Iris pigment epithelial cell (primary cell): ENCODE measurements around the gene FAM98C.

Experiments used
- DNase-seq: peaks from one replicate; pipeline ENCODE4 v3.0.0-alpha.2; 2011; ENCODE audit warnings: low read depth

The FAM98C gene

GRCh38 chr19:38378866-38379265, 24.0 kb upstream of the FAM98C start:
- no peak for DNase-seq

DNA sequence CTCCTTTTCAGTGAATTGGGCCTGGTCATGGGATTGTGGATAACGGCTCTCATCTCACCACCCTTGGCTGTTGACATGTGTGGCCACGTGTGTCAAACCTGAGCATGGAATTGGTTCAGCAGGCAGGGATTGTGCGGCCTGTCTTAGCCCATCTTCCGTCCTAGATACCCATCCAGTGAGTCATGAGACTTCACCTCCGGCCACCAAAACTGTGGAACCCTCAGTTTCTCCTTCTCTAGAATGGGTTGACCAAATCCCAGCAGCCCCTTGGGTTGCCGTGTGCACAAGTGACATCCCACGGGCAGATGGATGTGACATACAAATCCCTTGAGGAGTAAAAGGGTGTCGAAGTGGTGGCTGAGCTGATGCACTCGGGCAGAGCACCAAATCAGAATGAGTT, 21.8 kb upstream of the FAM98C start:
- no peak for DNase-seq

GRCh38 chr19:38383184-38383583, 19.7 kb upstream of the FAM98C start:
- no peak for DNase-seq

- no peak for DNase-seq
Measured at GRCh38 chr19:38383743-38384142, 19.1 kb upstream of the FAM98C start.

GRCh38 chr19:38384209-38385027, 18.5 kb upstream of the FAM98C start:
- DNase-seq, result peak; percentile 34

DNA sequence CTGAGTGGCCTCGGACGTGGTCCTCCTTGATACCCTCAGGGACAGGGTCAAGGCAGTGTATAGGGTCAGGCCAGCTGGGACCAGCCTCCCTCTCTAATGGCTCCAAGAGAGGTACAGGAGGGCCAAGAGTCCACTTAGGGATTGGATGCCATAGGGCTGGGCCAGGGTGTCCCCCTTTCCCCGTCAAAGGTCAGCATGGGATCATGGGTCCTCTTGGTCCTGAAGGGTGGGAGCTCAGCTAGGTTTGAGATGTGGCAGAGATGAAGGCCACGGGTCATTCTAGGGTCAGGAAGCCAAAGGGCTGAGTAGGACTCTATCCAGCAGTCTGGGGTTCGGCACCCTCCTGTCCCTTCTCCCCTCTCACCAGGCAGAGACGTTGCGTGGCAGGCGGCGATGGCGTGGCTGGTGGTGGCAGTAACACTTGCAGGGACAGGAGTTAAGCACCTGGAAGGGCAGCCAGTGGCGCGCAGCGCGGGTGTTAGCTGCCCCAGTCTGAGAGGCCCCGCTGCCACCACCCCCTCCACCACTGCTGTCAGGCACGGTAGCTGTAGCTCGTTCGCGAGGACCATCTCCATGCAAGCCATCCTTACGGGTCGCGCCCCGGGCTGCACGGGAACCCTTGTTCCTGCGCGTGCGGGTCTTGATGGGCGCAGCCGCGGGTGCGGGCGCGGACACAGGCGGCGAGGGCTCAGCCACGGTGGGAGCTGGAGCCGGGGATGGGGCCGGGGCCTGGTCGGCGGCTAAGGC, 17.7 kb upstream of the FAM98C start:
- no peak for DNase-seq

GRCh38 chr19:38385804-38386257, 17.1 kb upstream of the FAM98C start:
- no peak for DNase-seq

DNA sequence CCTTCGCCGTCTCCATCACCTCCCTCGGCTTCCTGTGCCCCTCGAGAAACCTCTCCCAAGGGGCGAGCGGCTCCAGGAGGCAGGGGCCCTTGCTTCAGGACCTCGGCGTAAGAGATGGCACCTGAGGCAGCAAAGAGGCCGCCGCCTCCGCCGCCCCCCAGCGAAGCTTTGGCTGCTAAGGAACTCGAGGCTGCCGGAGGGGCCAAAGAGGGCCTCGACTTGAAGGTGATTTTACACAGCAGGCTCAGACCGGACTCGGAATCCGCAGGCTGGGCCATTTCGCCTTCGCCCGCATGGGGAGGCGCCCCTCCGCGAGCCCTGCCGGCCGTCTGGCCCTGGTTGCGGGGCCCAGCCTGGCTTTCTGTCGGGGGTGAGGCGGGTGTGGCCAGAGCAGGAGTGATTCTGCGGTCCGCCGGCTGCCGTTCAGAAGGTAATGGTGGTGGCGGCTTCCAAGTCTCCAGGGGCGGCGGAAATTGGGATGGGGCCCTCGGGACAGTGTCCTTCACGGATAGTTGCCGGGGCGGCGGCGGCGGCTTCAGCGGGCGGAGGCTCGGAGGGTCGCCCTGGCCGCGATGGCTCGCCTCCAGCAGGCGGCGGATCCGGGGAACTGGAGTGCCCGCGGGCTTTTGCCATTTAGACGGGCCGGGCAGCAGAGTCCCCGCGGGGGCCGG, 16.5 kb upstream of the FAM98C start:
- DNase-seq, result no peak

DNA sequence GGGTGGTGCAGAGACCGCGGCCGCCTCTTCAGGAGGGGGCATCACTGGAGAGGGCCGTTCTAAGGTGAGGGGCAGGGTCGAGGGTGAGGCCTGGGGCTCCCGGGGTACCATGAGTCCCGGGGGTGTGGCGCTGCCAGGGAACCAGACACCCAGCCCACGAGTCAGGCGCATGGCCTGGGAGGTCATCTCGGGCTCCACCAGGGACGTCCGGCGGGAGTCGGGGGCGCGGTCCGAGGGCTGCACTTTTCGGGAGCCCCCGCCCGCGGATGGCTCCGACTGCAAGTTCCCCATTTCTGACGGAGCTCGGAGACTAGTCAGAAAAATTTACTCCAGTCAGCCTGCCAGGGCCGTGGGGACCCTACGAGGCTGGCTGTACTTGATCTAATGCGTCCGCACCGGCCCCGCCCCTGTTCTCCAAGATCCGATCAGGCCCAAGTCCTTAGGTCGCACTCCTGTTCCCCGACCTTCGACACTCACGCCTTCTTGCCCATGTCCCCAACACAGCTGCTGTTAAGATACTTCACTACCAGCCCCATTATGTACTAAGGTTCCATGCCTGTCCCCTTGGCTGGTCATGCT, 15.8 kb upstream of the FAM98C start:
- no peak for DNase-seq

DNA sequence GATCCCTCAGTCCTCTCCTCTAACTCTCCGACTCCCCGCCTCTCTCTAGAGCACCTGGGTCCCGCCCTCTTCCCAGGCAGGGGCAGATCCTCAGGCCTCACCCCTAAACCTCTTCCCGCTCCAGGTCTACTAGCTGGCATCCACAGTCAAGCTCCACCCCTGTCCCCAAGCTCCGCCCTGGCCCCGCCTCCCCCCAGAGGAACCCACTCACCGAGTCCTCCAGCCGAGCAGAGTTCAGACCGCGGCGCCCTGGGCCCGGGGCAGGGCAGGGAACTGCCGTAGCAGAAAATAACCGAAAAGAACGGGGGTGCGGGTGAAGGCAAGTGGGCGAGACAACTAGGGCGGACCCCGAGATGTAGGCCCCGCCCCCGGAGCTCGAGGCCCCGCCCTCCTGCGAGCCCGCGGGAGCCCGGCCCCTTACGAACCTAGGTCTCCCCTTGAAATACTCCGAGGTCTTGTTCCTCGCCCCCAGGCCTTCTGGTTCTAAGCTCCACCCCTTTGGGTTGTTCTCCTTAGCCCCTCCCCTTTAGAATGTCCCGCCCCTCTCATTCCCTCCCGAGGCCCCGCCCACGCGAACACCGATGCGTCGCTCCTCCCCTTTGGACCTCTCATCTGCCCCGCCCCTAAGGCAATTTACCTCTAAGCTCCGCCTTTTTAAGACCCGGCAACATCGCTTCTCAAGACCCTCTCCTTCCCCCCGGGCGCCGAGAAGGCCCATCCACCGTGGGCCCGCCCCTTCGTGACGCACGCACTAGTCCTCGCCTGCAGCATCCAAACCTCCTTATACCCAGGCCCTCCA, 15.1 kb upstream of the FAM98C start, which contains the start of gene GGN:
GGN (minus strand) TSS at position 485 of the 799 bp plus-strand sequence. CDS start 773 bp downstream, outside the sequence.
- DNase-seq, result peak; percentile 94

- DNase-seq, result peak; percentile 78
Measured at GRCh38 chr19:38388349-38389100, 14.4 kb upstream of the FAM98C start, which contains the start of gene SPRED3. Gene SPRED3, plus strand, starts transcription at chr19:38388697. Its CDS starts 1,606 bp downstream, at chr19:38390303.

DNA sequence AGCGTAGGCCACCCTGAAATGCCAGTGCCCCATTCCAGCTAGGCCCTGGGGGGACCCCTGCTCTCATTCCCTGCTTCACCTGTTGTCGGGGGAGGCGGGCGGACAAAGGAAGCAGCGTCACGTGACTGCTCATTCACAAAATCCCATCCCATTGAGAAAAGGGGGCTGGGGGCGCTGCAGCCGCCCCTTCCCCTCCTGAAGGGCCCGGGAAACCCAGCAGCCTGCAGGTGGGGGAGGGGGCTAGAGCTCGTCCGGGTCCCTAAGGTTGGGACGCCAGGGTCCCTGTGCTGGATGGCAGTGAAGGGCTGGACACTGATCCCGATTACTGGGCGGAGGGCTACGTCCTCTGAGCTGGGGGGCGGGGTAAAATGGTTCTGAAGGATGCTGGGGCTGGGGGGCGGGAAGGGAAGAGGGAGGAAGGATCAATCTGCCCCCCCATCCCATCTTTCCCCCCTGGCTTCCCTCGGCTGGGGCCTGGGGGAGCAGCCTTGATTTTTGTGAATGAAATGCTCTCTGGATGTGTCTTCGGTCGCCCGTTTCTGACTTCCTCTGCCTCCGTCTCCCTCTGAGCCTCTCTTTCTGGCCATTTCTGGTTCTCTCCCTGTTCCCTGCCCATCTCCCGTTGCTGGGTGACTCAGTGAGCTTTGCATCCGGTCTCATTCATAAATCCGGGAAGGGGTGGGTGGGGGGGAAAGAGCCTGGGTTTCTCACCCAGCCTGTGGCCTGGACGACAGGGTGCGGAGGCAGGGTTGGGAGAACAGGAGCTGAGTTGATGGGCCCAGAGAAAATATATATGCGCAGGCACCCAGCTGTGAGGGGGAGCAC, 13.6 kb upstream of the FAM98C start:
- peak; percentile 82 for DNase-seq

DNA sequence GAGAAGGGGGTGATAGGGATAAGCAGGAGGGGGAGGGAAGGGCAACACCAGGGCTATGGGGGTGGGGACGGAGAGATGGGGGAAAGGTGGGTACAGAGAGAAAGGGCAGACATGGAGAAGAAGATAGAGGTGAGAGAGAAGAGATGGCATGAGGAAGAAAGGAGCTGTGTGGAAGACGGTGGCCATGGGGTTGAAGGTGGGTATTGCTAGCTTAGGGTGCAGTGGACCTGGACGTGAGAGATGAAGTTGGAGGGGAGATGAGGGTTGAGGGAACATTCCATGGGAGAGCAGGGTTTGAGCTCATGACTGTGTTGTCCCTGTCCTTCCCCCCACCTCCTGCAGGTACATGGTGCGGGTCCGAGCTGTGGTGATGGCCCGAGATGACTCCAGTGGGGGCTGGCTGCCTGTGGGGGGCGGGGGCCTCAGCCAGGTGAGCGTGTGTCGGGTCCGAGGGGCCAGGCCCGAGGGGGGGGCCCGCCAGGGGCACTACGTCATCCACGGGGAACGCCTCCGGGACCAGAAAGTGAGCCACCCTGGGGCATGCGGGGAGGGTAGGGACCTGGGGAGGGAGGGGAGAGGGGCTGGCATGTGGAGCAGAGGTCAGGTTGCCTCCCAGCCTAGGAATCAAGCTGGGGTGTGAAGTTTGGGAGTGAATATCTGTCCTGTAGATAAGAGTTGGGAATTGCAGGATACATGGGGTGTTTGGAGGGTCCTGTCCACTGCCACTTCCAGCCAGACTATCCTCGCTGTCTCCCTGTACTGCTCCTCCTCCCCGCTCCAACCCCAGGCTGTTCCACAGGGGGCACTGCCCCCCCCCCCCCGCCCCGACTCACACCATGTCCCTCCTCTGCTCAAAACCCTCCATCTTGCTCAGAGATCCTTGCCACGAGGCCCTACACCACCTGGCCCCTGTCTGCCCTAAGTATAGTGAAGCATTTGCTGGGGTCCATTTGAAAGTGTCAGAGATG, 12.7 kb upstream of the FAM98C start:
- no peak for DNase-seq

DNA sequence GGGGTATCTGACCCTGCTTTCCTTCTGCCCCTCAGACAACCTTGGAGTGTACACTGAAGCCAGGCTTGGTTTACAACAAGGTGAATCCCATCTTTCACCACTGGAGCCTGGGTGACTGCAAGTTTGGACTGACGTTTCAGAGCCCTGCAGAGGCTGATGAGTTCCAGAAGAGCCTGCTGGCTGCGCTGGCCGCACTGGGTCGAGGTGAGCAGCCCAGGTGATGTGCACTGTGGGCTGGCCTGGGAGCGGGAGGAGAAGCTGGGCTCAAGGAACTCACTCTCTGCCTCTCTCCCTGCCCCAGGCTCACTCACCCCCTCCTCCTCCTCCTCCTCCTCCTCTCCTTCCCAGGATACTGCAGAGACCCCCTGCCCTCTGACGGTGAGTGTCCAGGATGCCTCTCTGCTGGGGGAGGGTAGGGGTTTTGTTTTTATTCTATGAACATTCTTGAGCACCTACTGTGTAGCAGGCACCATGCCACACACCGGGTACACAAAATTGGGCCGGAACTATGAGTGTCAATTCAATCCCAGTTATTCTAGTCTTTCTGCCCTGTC, 10.9 kb upstream of the FAM98C start:
- no peak for DNase-seq

- peak; percentile 69 for DNase-seq
Measured at GRCh38 chr19:38392707-38393308, 10.1 kb upstream of the FAM98C start.

DNA sequence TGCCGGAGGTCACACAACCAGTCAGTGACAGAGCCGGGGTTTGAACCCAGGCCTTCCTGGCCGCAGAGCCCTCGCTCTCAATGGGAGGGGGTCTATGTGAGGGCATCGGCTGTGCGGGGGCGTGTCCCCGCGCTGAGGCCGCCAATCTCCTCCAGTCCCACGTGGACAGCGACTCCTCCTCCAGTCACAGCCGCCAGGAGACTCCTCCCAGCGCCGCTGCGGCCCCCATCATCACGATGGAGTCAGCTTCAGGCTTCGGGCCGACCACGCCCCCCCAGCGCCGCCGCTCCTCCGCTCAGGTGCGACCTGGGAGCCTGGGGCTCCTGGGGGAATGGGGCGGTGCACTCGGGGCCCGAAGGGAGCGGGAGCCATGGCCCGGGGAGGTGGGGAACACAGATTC, 8.4 kb upstream of the FAM98C start:
- DNase-seq, result peak; percentile 68

- DNase-seq, result no peak
Measured at GRCh38 chr19:38395381-38396114, 7.3 kb upstream of the FAM98C start.
